ENCODE data around the gene CCS.
"Not testable (repeated sequence)": the region's sequence is repeated elsewhere in the genome, so short reads cannot be mapped to it uniquely, and the experiment has no call there.

Gene CCS

GRCh38 chr11:66561178-66561974 lies 31.6 kb upstream of the CCS start:
- no peak for DNase-seq (ENCODE audit: low spot score)

- DNase-seq (ENCODE audit: low spot score) = no peak
Measured at GRCh38 chr11:66561975-66562248, 31.1 kb upstream of the CCS start.

- DNase-seq (ENCODE audit: low spot score) = no peak
Measured at GRCh38 chr11:66562275-66562674, 30.7 kb upstream of the CCS start.

GRCh38 chr11:66562907-66563583 lies 29.9 kb upstream of the CCS start:
- DNase-seq (ENCODE audit: low spot score) = no peak

- no peak for DNase-seq (ENCODE audit: low spot score)
Measured at GRCh38 chr11:66563832-66564231, 29.2 kb upstream of the CCS start.

GRCh38 chr11:66564538-66564937 lies 28.4 kb upstream of the CCS start:
- no peak for DNase-seq (ENCODE audit: low spot score)

- DNase-seq (ENCODE audit: low spot score) = no peak
Measured at GRCh38 chr11:66564984-66565383, 28.0 kb upstream of the CCS start.

GRCh38 chr11:66566221-66566620 lies 26.8 kb upstream of the CCS start:
- DNase-seq (ENCODE audit: low spot score) = no peak

- DNase-seq (ENCODE audit: low spot score) = no peak
Measured at GRCh38 chr11:66567787-66568123, 25.2 kb upstream of the CCS start.

- no peak for DNase-seq (ENCODE audit: low spot score)
Measured at GRCh38 chr11:66568124-66568916, 24.7 kb upstream of the CCS start, which contains the start of gene CTSF. Gene CTSF (minus strand): TSS chr11:66568606. CDS start chr11:66568486, 120 bp downstream.

- no peak for DNase-seq (ENCODE audit: low spot score)
Measured at GRCh38 chr11:66569076-66569475, 23.9 kb upstream of the CCS start.

- DNase-seq (ENCODE audit: low spot score) = no peak
Measured at GRCh38 chr11:66570079-66570849, 22.7 kb upstream of the CCS start.

- no peak for DNase-seq (ENCODE audit: low spot score)
Measured at GRCh38 chr11:66570850-66571180, 22.2 kb upstream of the CCS start.

GRCh38 chr11:66579017-66579606 lies 13.9 kb upstream of the CCS start:
- peak; percentile 45 for DNase-seq (ENCODE audit: low spot score)

GRCh38 chr11:66580803-66581202 lies 12.2 kb upstream of the CCS start:
- DNase-seq (ENCODE audit: low spot score) = no peak

- DNase-seq (ENCODE audit: low spot score) = no peak
Measured at GRCh38 chr11:66581261-66581660, 11.7 kb upstream of the CCS start.

- DNase-seq (ENCODE audit: low spot score) = not testable (repeated sequence)
Measured at GRCh38 chr11:66582565-66583147, 10.3 kb upstream of the CCS start.

- DNase-seq (ENCODE audit: low spot score) = not testable (repeated sequence)
Measured at GRCh38 chr11:66585447-66585846, 7.5 kb upstream of the CCS start.

- no peak for DNase-seq (ENCODE audit: low spot score)
Measured at GRCh38 chr11:66586136-66586535, 6.8 kb upstream of the CCS start.

- not testable (repeated sequence) for DNase-seq (ENCODE audit: low spot score)
Measured at GRCh38 chr11:66589315-66589714, 3.7 kb upstream of the CCS start.

GRCh38 chr11:66589996-66590675 lies 2.8 kb upstream of the CCS start:
- DNase-seq (ENCODE audit: low spot score) = no peak

Data from SW480 (cell line).